HG02852 (cell line): Measurements from ENCODE around the gene TOB1.

ENCODE experiments used
- ATAC-seq: cut with Tn5 transposase; IDR thresholded peaks from one replicate; pipeline ENCODE4 v1.9.1; 2021; ENCODE audit warnings: mild to moderate bottlenecking, moderate library complexity; ENCODE audit not compliant: unreplicated experiment

TOB1 gene

GRCh38 chr17:50832864-50833381 lies 33.2 kb downstream of the TOB1 start:
- ATAC-seq, result no peak

- no peak for ATAC-seq
Observed at GRCh38 chr17:50832267-50832863, 33.8 kb downstream of the TOB1 start.

- no peak for ATAC-seq
Observed at GRCh38 chr17:50831471-50831928, 34.7 kb downstream of the TOB1 start.

- ATAC-seq, result no peak
Observed at GRCh38 chr17:50830994-50831393, 35.2 kb downstream of the TOB1 start.

- no peak for ATAC-seq
Observed at GRCh38 chr17:50830352-50830751, 35.8 kb downstream of the TOB1 start.

DNA sequence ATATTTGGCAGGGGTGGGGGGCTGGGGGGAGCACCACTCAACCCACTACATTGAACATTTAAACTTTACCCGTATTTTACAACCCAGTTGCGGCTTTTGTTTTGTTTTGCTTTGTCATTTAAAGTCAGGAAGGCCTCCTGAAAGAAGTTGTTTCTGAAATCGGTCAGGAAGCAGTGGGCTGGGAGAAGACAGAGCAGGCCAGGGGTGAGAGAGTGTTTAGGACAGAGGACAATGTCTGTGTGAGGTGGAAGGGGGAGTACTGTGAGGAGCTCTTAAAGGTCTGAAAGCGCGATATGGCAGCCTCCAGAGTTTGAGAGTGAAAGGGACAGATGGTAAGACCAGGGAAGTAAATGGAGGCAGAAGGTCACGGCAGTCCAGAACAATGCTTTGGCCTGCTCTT lies 36.8 kb downstream of the TOB1 start:
- ATAC-seq, result no peak

DNA sequence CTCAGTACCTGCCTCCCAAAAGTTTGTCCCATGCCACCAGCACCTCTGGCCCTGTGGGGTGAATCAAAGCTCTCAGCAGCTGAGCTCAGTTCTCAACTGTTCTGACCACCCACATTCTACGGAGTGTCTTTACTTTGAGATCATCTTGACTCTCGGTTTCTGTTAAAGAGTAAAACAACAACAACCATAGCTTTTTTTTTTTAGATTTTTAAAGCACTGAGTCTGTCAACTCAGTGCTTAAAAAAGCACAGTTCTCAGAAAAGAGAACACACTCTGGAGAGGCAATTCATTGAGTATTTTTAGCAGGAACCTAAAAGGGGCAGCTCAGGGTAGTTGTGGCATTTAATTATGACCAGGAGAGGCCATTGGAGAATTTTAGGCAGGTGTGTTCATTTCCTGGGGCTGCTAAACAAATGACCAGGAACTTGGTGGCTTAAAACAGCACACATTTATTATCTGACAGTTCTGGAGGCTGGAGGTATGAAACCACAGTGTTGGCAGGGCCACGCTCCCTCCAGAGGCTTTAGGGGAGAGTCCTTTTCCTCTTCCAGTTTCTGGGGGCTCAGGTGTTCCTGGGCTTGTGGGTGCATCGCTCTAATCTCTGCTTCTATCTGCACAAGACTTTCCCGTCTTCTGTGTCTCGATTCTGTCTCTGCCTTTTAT lies 37.5 kb downstream of the TOB1 start:
- ATAC-seq, result peak; percentile 88

GRCh38 chr17:50825188-50825587 lies 41.0 kb downstream of the TOB1 start:
- no peak for ATAC-seq

GRCh38 chr17:50824429-50824828 lies 41.7 kb downstream of the TOB1 start:
- ATAC-seq, result no peak

DNA sequence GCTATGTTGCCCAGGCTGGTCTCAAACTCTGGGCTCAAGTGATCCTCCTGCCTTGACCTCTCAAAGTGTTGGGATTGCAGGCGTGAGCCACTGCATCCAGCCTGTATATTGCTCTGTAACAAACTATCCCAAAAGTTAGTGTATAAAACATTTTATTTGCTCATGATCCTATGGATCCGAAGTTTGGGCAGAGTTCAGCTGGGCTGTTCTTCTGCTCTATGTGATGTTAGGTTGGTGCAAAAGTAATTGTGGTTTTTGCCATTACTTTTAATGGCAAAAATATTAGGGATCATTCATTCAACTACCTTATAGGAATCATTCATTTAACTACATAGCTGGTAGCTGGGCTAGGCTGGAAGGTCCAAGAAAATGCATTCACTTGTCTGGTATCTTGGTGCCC lies 43.6 kb downstream of the TOB1 start:
- no peak for ATAC-seq

DNA sequence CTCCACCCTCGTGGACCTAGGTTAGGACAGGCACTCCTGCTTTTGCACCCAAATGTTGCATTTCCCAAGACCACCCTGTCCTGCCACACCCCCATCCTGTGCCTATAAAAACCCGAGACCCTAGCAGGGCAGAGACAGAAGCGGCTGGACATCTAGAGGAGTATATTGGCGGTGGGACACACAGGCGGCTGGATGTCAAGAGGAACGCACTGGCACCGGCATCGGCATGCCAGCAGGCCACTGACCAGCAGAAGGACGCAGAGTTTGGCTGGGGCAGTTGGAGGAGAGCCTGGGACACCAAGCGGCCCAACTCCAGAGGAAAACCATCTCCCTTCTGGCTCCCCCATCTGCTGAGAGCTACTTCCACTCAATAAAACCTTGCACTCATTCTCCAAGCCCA lies 45.5 kb downstream of the TOB1 start:
- ATAC-seq, result no peak

DNA sequence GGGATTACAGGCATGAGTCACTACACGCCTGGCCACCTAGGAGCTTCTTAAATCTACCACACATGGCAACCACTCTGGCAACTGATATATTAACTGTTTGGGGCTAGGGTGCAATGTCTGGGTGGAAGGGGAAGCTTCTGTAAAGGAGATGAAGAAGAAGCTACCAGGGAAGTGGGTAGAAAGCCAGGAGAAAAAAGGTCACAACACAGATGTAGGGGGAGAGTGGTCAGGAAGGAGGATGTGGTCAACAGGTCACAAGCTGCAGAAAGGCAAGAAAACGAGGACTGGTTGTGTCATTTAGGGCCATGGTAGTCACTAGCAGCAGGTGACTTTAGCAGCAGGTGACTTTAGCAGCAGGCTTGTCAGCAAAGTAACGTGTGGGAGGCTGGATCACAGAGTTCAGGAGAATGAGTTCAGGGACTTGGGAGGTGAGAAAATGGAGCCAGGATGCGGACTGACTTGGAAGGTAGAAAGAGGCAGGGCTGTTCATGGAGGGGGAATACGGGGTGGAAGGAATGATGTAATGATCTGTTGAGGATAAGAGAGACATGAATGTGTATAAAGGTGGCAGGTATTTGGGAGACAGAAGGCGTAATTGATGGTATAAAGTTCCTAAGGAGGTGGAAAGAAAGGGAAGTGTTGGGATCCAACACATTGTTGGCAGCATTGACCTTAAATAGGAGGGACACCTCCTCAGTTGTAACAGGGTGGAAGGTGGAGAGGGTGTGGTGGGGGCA lies 47.1 kb downstream of the TOB1 start:
- no peak for ATAC-seq

- ATAC-seq, result no peak
Observed at GRCh38 chr17:50818261-50818660, 47.9 kb downstream of the TOB1 start.

DNA sequence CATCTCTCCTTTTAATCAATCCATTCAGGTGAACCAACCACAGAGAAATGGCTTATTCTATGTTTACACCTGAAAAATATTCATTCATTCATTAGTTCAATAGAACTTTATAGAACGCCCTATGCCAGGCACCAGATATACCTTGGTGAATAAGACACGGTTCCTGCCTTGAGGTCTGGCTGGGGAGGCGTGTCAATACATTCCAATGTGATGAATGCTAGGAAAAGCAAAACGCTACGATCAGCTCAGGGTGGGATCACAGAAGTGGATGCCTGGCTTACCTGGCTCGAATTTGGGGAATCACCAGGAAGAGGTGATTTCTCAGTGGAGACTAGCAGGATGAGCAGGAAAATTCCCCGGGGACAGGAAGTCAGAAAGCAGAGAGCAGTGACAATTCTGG lies 48.3 kb downstream of the TOB1 start:
- ATAC-seq, result no peak

DNA sequence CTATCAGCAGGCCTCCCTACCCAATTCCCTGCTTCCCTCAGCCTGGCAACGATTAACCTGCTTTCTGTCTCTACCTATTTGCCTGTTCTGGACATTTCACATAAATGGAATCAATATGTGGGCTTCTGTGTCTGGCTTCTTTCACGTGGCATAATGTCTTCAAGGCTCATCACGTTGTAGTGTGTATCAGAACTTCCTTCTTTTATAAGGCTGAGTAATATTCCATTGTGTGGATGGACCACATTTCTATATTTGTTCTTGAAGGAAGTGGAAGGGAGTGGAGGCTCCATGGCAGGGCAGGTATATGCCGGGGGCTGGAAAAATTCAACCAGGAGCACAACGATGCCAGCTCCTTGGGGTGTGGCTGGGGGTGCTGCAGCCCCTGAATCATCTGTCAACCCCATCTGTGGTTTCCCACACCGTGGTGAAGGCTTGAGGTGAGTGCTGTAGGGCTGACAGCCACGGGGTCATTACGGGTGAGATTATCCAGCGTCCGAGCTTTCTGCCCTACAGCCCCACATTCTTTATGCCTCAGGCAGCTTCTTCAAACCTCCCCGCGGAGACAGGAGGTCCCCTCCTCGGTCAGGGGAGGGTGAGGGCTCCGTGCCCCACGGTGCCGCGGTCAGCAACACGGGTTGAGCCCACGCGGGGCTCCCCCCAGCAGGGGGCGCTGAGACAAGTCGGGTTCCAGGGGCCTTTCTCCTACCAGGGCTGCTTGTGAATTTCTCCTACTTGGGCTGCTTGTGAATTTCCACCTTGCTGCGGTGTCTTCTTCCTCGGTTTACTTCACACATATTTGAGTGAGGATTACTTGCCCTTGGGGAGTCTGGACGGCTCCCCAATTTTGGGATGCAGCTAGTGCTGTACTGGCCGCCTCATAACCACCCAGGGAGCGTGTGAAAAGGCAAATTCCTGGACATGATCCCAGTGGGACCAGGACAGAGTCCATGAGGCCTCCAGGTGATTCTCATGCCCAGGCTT lies 49.1 kb downstream of the TOB1 start:
- ATAC-seq, result no peak

DNA sequence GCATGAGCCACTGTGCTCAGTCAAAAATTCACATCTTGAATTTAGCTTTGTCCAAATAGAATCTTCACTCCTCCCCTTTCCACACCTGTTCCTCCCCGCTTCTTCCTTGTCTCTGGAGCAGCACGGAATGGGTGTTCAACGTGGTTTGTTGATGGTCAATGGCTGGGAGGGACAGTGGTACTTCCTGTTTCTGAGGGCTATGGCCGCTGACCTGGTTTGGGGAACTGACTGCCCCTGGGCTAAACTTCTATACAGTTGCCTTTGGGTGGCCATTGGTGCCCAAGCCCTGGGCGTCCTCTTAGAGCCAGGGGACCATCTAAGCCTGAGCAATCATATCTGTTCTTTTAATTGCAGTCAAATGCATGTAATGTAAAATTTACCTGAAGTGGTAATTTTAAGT lies 49.9 kb downstream of the TOB1 start:
- ATAC-seq, result no peak

DNA sequence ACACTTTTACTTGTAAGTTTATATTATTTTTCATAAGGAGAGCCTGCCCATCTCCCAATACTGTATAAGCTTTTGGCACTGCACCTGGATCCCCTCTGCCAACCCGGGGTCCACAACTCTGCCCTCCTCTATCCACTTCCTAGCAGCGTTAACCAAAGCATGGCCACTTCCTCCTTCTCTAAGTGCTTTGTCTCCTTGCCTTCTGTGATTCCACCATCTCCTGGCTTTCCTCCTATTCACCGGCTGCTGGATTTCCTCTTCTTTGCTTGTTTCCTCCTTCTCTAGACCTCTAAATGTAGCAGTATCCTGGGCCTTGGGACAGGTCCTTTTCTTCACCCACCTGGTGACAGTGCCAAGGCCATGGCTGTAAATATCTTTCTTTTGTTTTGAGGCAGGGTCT lies 50.8 kb downstream of the TOB1 start:
- ATAC-seq, result no peak

DNA sequence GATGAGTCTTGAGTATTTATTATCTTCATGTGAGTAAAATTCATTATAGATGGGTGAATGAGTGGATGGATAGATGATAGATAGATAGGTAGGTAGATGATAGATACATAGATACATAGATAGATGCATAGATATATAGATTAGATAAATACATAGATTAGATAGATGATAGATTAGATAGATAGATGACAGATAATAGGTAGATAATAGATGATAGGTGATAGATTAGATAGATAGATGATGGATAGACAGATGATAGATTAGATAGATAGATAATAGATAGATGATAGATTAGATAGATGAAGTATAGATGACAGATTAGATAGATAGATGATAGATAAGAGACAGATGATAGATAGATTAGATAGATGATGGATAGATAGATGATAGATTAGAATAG lies 52.6 kb downstream of the TOB1 start:
- no peak for ATAC-seq
